Activated B cell treated with CpG ODN at 0.5 μM for 24 hours (primary cell): ENCODE results near the gene HOXA9. TPM values are rescaled to one million over a fixed set of nuclear protein-coding genes. Genes with fewer than 3 reads are reported as not detected.

ENCODE experiments used
- ATAC-seq: fragments of 200-7000 bp; cut with Tn5 transposase; one replicate; pipeline ENCODE4 v1.10.0; 2021; ENCODE audit warnings: low read depth, mild to moderate bottlenecking, moderate library complexity
- CTCF ChIA-PET: fragments of 350-600 bp; sonication (Branson Sonifier 250); formaldehyde crosslinking; loops from one replicate; lab custom pipeline; 2021; ENCODE audit warnings: antibody characterized with exemption; lab: Charles Lee
- POLR2A ChIA-PET: fragments of 350-600 bp; sonication (Branson Sonifier 250); formaldehyde crosslinking; loops from one replicate; lab custom pipeline; 2021; ENCODE audit warnings: antibody characterized with exemption; lab: Charles Lee
- DNase-seq: peaks from one replicate; pipeline ENCODE4 v3.0.0; 2022
- H3K27ac Mint-ChIP-seq: one replicate; pipeline ENCODE4 v1.8.0; 2020; ENCODE audit warnings: mixed read lengths
- H3K27me3 Mint-ChIP-seq: one replicate; pipeline ENCODE4 v1.8.0; 2021; ENCODE audit warnings: mixed read lengths
- H3K36me3 Mint-ChIP-seq: one replicate; pipeline ENCODE4 v1.8.0; 2021; ENCODE audit warnings: low read depth, mixed read lengths
- H3K4me1 Mint-ChIP-seq: one replicate; pipeline ENCODE4 v1.8.0; 2021; ENCODE audit warnings: mixed read lengths
- H3K4me3 Mint-ChIP-seq: one replicate; pipeline ENCODE4 v1.8.0; 2020; ENCODE audit warnings: mild to moderate bottlenecking, mixed read lengths
- H3K9me3 Mint-ChIP-seq: one replicate; pipeline ENCODE4 v1.8.0; 2020; ENCODE audit warnings: mixed read lengths
- intact Hi-C: fragments of 100-400 bp; cut with micrococcal nuclease; formaldehyde crosslinking; loops from one replicate; pipeline ENCODE4 v1.15.1; 2024
- total RNA-seq: library from RNA; stranded (reverse); gene quantifications from 2 replicates; pipeline ENCODE4 v1.2.3, GENCODE V29; 2022
- TF ChIP-seq, protein P1 (sequence below): fragments of 200-600 bp; IDR thresholded peaks from one replicate; pipeline ENCODE4 v1.8.0; 2022; ENCODE audit warnings: antibody characterized with exemption, mild to moderate bottlenecking

HOXA9 gene
- total RNA-seq, 1 donor from 2014 or later = not detected

DNA sequence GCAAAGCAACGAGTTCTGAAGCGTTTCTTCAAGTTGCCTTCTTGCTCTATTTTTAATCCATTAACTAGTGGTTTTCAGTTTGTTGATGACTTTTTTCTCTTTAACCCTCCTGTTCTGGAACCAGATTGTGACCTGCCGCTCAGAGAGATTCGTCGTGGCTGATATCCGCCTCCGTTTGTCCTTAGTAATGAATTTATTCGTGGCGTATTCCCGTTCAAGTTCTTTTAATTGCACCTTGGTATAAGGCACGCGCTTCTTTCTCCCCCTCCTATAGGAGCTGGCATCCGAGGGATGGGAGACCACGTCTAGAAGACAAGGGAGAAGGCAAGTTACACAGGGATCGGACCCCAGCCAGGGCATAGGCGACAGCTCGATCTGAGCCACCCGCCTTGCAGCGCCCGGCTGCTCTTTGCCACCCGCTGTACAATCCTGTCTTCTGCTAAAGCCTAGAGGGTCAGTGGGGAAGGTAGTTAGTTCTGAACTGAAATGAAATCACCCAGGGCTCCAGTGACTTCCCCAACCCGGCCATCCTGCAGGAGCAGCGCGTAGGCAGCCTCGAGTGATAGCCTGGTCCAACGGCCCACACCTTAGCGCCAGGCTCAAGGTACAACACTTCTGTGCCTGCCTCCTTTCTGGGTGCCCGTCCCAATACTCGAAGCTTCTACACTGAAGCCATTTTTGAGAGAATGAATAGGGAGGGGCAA lies 33.0 kb upstream of the HOXA9 start:
- ChIA-PET POLR2A (no interaction called here), CTCF (interaction anchor here (0.9 to 1.5 kb wide), 3 partner anchors 12 to 721 kb away, joined by 3 read pairs; no protein-coding TSS in a partner anchor)
- intact Hi-C loops = loop anchor here (2.0 to 10.0 kb wide), 6 partner anchors 984 to 1904 kb away; partner anchors contain the start of genes JAZF1 and TRIL
- peaks cover 72% of the 10 kb centered on the region for H3K27me3 Mint-ChIP-seq
- no peaks in the 10 kb centered on the region for H3K9me3 Mint-ChIP-seq
- TF ChIP-seq, protein P1, sequence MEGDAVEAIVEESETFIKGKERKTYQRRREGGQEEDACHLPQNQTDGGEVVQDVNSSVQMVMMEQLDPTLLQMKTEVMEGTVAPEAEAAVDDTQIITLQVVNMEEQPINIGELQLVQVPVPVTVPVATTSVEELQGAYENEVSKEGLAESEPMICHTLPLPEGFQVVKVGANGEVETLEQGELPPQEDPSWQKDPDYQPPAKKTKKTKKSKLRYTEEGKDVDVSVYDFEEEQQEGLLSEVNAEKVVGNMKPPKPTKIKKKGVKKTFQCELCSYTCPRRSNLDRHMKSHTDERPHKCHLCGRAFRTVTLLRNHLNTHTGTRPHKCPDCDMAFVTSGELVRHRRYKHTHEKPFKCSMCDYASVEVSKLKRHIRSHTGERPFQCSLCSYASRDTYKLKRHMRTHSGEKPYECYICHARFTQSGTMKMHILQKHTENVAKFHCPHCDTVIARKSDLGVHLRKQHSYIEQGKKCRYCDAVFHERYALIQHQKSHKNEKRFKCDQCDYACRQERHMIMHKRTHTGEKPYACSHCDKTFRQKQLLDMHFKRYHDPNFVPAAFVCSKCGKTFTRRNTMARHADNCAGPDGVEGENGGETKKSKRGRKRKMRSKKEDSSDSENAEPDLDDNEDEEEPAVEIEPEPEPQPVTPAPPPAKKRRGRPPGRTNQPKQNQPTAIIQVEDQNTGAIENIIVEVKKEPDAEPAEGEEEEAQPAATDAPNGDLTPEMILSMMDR = no peak
- no peak for DNase-seq
- no peak for ATAC-seq
- peak overlapping the region; percentile 50 for H3K27ac Mint-ChIP-seq
- H3K4me3 Mint-ChIP-seq = peak overlapping the region; percentile 38
- H3K4me1 Mint-ChIP-seq = peaks cover 32% of the 10 kb centered on the region
- H3K36me3 Mint-ChIP-seq = no peaks in the 10 kb centered on the region

DNA sequence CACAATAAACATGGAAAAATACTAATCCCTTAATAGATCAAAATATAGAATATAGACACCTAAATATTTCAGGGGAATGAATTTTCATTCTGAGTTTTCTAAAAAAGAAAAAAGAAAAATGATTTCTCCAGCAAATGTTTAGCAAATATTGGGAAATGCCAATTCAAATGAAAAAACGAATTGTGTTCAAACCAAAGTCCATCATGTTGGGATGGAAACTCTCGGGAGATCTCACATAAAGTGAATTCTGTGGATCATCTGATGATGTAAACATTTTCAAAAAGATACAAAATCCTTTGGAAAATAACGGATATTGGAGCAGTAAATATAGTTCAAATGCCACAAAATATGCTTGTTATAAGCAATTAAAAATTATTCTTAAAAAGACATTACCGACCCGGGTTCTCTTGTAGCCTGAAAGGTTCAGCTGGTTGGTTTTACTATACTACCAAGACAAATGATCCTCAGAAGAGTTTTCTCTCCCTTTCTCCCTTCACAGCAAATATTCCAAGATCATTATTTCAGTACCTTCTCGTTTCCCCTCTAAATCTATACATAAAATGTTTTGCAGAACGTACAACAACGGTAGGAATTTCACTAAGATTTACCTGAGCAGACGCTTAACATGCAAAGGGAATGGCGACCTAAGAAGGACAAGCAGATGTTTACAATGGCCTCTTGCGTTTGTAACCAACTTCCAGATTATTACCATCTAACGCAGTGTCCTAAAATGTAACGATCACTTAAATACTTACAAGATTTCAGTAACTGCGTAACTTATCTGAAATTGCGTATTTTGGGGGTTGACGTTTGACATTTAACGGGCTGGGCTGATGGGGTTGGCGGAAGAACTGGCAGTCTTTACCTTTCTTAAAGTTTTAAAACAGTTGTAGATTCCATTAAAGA lies 32.1 kb upstream of the HOXA9 start:
- POLR2A ChIA-PET = no interaction called here
- no peak for DNase-seq
- CTCF ChIA-PET = no interaction called here

DNA sequence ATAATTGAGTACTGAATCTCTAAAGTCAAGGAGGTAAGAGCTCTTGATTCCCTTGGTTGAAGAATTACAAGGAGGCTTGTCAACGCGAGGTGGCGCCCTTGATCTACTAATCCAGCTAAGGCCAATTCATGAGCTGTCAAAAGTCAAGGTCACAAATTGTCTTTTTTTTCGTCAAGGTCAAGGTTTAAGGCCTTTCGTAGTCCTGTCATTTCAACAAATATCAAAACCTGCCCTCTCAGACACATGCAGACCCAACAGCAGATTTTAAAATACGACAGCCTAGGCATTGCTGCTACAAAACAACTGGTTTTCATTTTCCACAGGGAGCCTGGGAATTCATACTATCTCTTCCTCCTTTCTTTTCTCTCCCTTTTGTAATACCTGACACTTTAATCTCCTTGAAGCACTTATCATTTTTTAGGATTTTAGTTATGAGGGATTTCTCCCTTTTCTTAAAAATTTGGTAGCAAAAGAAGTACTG lies 31.0 kb upstream of the HOXA9 start:
- Mint-ChIP-seq H3K36me3 (no peaks in the 10 kb centered on the region), H3K4me3 (no peak overlapping the region), H3K27me3 (peaks cover 65% of the 10 kb centered on the region), H3K27ac (no peak overlapping the region), H3K4me1 (peaks cover 30% of the 10 kb centered on the region), H3K9me3 (no peaks in the 10 kb centered on the region)
- POLR2A ChIA-PET = no interaction called here
- ATAC-seq (no peak), DNase-seq (no peak)
- CTCF ChIA-PET = interaction anchor here (0.7 to 3.3 kb wide), 45 partner anchors 10 to 1662 kb away, joined by 3 to 23 read pairs (median 4); partner anchors contain the start of genes EVX1 and HOXA11
- intact Hi-C loops = loop anchor here (1.0 to 10.0 kb wide), 16 partner anchors 34 to 1906 kb away; partner anchors contain the start of genes JAZF1 and TRIL
- TF ChIP-seq, protein P1 = no peak

More for the DNA sequence above, 32.1 kb upstream of the HOXA9 start:
- TF ChIP-seq, protein P1 = no peak
- Mint-ChIP-seq H3K9me3 (no peaks in the 10 kb centered on the region), H3K27me3 (peaks cover 69% of the 10 kb centered on the region), H3K4me1 (peaks cover 35% of the 10 kb centered on the region), H3K36me3 (no peaks in the 10 kb centered on the region), H3K4me3 (peak overlapping the region; percentile 15), H3K27ac (no peak overlapping the region)
- intact Hi-C loops = loop anchor here (2.0 to 10.0 kb wide), 9 partner anchors 35 to 1905 kb away; partner anchors contain the start of genes JAZF1 and TRIL
- ATAC-seq = no peak

DNA sequence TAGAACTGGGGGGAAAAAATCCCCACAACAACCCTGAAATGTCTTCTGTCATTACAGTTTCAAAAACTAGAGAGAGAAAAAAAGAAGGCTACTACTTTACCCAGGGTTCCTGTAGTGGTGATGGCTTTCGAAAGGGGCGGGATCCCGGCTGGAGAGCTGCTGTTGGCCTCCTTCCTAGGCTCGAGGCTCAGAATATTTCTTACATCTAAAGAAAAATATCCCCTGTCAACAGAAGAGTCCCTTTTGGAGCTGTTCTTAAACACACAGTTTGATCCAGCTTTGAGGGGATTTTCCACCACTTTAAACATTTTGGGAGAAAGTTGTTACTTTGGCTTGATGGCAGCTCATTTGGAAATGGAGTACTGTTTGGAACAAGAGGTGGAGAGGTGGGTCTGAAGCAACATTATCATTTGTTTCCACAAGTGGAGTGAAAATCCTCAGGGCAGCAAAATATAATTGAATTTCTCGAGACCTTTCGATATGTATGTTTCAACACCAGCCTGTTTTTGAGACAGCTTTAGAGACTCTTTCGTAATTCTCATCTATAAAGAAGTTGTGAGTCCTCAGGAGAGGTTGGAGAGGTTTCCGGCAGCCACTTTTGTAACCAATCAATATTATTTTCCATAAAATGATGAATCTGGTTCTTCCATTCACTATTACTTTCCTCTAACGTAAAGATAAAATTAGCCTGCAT lies 29.5 kb upstream of the HOXA9 start:
- ChIA-PET CTCF (interaction anchor here (0.6 to 3.3 kb wide), 11 partner anchors 8 to 1343 kb away, joined by 3 to 23 read pairs (median 13); no protein-coding TSS in a partner anchor), POLR2A (no interaction called here)
- H3K9me3 Mint-ChIP-seq = no peaks in the 10 kb centered on the region
- ATAC-seq (no peak), DNase-seq (no peak)
- H3K36me3 Mint-ChIP-seq = no peaks in the 10 kb centered on the region
- peaks cover 67% of the 10 kb centered on the region for H3K27me3 Mint-ChIP-seq
- intact Hi-C loops = loop anchor here (5.0 to 10.0 kb wide), 5 partner anchors 987 to 1907 kb away; partner anchors contain the start of genes JAZF1 and TRIL
- H3K27ac Mint-ChIP-seq = no peak overlapping the region
- H3K4me1 Mint-ChIP-seq = peaks cover 19% of the 10 kb centered on the region
- TF ChIP-seq, protein P1 = no peak
- H3K4me3 Mint-ChIP-seq = no peak overlapping the region
